ENCODE data around the gene SOX9. TPM values are rescaled to one million over a fixed set of nuclear protein-coding genes. Genes with fewer than 3 reads are reported as not detected.

The SOX9 gene
- total and polyA plus RNA-seq, 8 donors = 5.8 to 69.5 (median 16.8) TPM

GRCh38 chr17:72145962-72146361 lies 25.1 kb downstream of the SOX9 start:
- 78 to 92% (median 87%) methylated on average over 2 of the region's 2 CpGs for WGBS, 5 donors
- H3K9me3 ChIP-seq = no peaks in the 10 kb centered on the region
- H3K4me1 ChIP-seq = no peaks in the 10 kb centered on the region
- H3K27me3 ChIP-seq = no peaks in the 10 kb centered on the region
- H3K4me3 ChIP-seq = no peak overlapping the region
- intact Hi-C loops (cut with DNase I; ENCODE audit: low total_unique reads) = no loop called here
- H3K36me3 ChIP-seq = no peaks in the 10 kb centered on the region
- TF ChIP-seq POLR2AphosphoS5 (IDR thresholded peaks at IDR 0.05) (no peak), EP300 (IDR thresholded peaks at IDR 0.05) (no peak), CTCF (IDR thresholded peaks at IDR 0.05) (no peak), POLR2A (IDR thresholded peaks at IDR 0.05) (no peak)
- H3K27ac ChIP-seq = no peak overlapping the region
- no peak for DNase-seq

DNA sequence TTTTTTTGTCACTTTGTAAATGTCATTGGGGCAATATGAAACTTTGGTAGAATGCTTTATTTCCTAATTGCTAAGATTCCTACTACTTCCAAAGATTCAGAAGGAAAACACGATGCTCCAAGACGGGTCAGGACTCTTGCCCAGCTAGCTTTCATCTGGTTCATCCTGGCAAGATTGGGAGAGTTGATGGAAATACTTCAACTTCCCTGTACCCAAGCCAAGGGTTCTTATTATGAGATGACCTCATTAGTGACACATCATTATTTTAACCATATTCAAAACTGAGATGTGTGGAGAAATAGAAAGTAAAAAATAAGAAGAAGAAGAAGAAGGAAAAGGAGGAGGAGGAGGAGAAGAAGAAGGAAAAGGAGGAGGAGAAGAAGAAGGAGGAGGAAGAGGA lies 25.6 kb downstream of the SOX9 start:
- Histone ChIP-seq H3K27me3 (no peaks in the 10 kb centered on the region), H3K4me3 (no peak overlapping the region), H3K9me3 (no peaks in the 10 kb centered on the region), H3K36me3 (no peaks in the 10 kb centered on the region), H3K27ac (no peak overlapping the region), H3K4me1 (peaks cover 2 to 4% (median 3%) of the 10 kb centered on the region in 4 donors)
- intact Hi-C loops (cut with DNase I; ENCODE audit: low total_unique reads) = no loop called here
- 68 to 92% (median 85%) methylated on average over 2 of the region's 2 CpGs for WGBS, 5 donors
- TF ChIP-seq POLR2A (IDR thresholded peaks at IDR 0.05) (no peak), CTCF (IDR thresholded peaks at IDR 0.05) (no peak), EP300 (IDR thresholded peaks at IDR 0.05) (no peak), POLR2AphosphoS5 (IDR thresholded peaks at IDR 0.05) (no peak)
- DNase-seq = no peak

GRCh38 chr17:72150632-72151460 lies 30.0 kb downstream of the SOX9 start:
- Histone ChIP-seq H3K4me1 (peaks cover 10 to 17% (median 13%) of the 10 kb centered on the region in 4 donors), H3K27me3 (no peaks in the 10 kb centered on the region), H3K36me3 (no peaks in the 10 kb centered on the region), H3K27ac (peak overlapping the region in 2 of 5 donors; percentile 31 to 43), H3K9me3 (no peaks in the 10 kb centered on the region), H3K4me3 (no peak overlapping the region)
- DNase-seq = no peak
- intact Hi-C loops (cut with DNase I; ENCODE audit: low total_unique reads) = no loop called here
- TF ChIP-seq POLR2A (IDR thresholded peaks at IDR 0.05) (no peak), POLR2AphosphoS5 (IDR thresholded peaks at IDR 0.05) (no peak), EP300 (IDR thresholded peaks at IDR 0.05) (no peak)
- WGBS, 5 donors = 56 to 65% (median 62%) methylated on average over 11 of the region's 11 CpGs

DNA sequence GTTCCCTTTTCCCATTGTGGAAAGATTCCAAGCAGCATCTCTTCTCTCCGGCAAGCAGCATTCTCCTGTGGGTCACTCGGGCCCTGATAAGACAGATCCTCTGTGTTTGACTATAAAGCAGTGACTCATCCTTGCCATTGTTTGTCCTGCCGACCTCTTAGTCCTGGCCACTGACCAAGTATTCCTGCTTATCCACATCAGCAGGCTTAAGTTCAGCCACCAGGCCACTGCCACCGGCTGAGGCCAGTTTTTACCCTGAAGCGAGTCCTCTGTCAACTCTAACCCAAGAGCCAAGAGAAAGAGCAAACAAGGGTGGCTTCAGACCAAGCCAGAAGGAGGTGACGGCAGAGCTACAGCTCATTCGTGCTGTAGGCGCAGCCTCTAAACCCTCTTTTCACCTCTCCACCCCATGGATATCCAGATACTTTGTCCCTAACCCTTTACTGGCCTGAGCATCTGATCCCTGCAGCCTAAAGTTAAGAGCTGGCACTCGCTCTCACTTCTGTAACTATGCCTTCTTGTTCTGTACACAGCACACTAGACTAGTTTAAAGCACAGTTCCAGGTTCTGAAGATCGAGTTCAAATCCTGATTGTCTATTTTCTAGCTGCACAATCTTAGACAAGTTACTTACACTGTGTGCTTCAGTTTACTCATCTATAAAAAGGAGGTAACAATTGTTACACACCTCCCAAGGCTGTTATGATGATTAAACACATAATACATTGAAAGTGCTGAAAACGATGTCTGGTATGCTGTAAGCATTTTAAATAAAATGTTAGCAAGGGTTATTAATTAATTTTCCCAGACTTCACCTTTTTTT lies 31.0 kb downstream of the SOX9 start:
- H3K4me3 ChIP-seq = no peak overlapping the region
- intact Hi-C loops (cut with DNase I; ENCODE audit: low total_unique reads) = no loop called here
- H3K9me3 ChIP-seq = no peaks in the 10 kb centered on the region
- peak; percentile 82 to 86 for DNase-seq
- peak overlapping the region in 4 of 5 donors; percentile 19 to 57 (median 37) for H3K27ac ChIP-seq
- no peaks in the 10 kb centered on the region for H3K36me3 ChIP-seq
- peaks cover 10 to 17% (median 13%) of the 10 kb centered on the region in 4 donors for H3K4me1 ChIP-seq
- 17 to 34% (median 32%) methylated on average over 11 of the region's 11 CpGs for WGBS, 5 donors
- no peaks in the 10 kb centered on the region for H3K27me3 ChIP-seq
- TF ChIP-seq POLR2A (IDR thresholded peaks at IDR 0.05) (no peak), POLR2AphosphoS5 (IDR thresholded peaks at IDR 0.05) (peak in 2 of 3 donors; percentile 57 to 75), EP300 (IDR thresholded peaks at IDR 0.05) (no peak), CTCF (IDR thresholded peaks at IDR 0.05) (no peak)
